TTC549 (cell line): ENCODE results near the gene MX2.
"Not testable (repeated sequence)": the region's sequence is repeated elsewhere in the genome, so short reads cannot be mapped to it uniquely, and the experiment has no call there.

Source experiments
- FAIRE-seq: peaks from 2 replicates; lab custom pipeline; 2012; peaks lifted over from hg19 to GRCh38; lab: Jason Lieb, UNC

The MX2 gene

DNA sequence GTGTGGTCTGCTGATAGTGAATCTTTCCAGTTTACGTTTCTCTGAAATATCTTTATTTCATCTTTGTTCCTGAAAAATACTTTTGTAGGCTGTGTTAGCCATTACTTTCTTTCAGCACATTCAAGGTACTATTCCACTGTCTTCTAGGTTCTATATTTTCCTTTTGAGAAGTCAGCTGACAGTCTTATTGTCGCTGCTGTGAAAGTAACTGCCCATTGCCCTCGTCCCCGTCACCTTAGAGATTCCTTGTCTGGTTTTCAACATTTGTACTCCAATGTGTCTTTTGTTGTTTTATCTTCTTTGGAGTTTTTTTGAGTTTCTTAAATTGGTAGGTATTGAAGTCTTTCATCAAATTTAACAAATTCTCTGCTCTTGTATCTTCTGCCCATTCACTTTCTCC is 19.8 kb upstream of the MX2 start:
- no peak for FAIRE-seq

DNA sequence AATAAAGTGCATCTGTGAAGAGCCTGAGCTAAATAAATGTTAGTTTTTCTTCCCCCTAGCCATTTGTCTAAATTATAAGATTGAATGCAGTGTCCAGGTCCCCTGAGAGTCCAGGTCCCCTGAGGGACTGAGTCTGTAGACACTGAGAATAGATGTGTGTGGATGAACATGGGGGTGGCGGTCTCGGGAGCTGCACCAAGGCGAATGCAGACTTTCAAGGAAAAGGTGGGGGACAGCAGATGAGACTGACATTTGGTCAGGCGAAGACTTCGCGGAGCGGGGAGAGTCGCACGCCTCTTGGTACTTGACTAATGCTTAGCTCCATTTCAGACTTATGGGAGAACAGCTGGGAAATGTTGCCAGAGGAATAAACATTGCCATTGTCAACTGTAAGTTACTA is 17.7 kb upstream of the MX2 start:
- no peak for FAIRE-seq

DNA sequence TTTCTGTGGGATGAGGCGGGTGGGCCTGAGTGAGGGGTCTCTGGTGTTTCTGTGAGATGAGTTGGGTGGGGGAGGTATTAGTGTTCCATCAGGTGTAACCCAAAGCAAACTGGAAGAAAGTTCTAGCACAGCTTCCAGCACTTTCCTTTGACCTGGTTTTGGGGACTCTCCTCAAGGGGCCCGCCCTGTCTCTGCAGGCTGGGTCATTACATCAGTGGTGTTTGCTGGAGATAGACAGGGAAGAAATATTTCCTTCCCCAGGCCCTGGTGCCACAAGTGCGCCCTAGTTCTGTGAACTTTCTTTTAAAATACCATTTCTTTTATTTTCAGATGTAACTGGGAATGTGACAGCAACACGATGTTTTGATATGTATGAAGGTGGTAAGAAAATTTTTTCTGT is 16.5 kb upstream of the MX2 start:
- no peak for FAIRE-seq

DNA sequence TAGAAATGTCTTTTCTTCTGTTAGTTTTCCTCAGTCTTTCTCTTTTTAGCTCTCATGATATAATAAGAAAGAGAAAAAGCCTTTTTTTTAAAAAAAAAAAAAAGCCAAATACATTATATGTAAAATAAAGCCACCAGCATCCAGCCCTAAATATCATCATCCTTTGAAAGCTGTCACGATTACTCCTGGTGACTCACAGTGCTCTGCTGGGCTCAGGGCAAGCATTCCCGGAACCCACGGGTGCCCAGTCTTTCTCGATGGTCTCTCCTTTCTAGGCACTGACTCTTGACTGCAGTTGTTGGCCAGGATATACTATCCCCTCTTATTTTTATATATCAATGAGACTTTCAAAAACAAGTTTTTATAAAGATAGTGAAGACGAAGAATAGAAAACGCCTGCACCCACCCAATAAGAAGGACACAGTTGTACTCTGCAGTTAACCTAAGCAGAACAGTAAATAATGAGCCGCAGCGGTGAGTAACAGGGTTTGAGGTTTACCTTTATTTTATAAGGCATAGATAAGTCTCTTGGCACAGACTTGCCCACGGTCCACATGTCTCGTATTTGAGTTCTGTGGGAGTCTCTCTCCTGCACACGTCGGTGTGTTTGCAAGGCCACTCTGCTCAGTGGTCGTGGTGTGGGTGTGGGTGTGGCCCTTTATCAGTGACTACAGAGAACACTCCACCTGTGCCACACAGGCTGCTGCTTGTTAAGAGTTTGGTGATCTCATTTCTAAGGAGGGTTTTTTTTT is 15.7 kb upstream of the MX2 start:
- FAIRE-seq = no peak

DNA sequence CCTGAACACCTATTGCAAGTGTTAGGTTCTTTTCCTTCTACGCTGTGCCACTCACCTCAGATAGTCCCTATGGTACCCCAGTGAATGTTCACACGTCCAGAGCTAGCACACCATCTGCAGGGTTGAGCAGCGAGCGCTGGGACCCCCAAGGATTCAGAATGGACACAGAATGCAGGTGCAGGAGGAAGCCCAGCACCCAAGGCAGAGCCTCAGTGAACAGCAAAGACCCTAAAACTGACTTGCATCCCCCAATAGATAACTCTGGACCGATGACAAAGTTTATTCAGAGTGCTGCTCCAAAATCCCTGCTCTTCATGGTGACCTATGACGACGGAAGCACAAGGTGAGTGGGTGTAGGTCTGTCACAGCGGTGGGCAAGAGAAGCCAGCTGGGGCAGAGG is 15.1 kb upstream of the MX2 start:
- FAIRE-seq = no peak

DNA sequence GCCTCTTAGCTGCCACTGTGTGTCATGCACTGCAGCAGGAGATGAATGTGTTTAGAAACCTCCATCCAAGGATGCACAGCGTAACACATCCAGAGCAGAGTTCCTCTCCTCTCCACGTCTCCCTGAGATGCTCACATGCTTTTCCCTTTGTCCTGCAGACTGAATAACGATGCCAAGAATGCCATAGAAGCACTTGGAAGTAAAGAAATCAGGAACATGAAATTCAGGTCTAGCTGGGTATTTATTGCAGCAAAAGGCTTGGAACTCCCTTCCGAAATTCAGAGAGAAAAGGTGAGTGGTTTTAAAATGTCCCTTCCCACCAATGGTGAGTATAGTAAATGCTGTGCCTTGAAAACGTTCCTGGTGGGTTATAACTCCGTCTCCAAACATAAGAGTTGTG is 13.4 kb upstream of the MX2 start:
- no peak for FAIRE-seq

DNA sequence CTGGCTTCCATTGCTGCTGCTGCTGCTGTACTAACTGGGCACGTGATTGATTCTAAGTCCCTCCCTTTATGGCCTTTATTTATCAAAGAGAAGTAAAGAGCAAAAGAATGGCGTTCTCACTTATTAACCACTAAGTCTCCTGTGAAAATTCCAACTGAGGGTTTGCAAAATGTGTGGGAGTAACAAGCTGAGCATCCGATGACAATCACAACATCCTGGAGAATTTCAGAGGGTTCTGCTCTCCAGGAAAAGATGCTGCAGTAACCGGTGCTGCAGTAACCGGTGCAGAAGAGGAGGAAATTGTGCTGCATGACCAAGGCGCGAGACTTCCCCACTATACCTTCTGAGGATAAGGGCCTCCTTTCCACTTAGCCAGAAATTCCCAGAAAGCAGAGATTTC is 12.7 kb upstream of the MX2 start:
- FAIRE-seq = no peak

DNA sequence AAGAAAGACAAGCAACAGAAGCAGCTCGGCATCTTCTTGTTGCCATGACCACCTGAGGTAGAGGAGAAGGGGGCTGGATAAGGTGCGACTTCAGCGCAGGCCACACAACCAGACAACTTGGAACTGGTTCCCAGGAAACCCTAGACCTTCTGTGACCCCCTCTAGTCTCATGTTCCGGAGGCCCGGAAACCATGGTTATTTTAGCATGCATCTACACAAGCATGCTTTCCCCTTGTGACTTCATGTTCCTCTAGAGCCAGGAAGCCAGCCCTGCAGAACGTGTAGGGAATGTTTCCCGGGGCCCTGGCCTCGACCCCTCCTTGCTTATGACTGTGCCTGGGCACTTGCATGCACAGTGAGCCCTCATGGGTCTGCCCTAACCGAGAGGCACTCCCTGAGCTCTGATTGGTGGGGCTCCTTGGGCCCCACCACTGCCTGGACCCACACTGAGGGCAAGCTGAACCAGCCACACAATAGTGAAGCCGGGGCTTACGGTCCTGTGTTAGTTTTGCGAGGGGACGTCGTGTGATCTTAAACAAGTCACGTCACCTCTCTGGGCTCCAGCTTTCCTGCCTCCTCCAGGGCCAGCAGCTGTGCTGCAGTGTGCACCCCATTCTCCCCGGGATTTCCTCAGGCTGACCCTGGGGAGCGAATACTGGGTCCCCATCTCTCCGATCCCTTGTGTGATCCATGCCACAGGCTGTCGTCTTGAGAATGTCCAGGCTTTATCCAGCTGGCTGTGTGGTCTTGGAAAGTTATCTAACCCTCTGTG is 12.0 kb upstream of the MX2 start:
- no peak for FAIRE-seq

DNA sequence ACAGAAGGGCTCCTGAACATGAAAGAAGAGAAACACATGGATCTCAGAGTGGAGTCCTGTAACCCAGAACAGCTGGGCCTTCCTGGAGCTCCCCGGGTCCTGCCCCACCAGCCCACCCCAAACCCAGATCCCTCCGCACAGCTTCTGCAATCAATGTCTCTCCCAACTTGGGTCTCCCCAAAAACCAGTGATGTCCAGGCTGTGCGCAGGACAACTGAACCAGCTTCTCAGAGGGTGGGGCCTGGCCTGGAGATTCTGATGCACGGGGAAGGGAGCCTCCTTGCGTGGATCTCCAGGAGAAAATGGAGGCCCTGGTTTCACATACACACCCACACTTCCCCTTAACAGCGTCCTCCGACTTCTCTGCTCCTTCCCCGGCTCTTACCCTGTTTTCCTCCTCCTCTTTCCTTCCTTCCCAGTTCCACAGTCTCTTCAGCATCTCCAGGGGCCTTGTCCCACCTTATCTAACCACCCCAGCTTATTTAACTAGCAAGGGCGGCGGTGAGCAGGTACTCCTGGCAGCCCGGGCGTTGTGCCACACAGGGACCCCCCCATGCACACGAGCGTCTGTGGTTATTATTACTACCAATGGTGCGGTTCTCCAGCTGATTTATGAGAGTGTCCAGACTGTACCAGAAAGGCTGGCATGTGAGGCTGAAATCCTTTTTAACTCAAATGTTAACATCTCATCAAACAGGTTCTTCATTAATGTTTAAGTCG is 11.2 kb upstream of the MX2 start:
- no peak for FAIRE-seq

DNA sequence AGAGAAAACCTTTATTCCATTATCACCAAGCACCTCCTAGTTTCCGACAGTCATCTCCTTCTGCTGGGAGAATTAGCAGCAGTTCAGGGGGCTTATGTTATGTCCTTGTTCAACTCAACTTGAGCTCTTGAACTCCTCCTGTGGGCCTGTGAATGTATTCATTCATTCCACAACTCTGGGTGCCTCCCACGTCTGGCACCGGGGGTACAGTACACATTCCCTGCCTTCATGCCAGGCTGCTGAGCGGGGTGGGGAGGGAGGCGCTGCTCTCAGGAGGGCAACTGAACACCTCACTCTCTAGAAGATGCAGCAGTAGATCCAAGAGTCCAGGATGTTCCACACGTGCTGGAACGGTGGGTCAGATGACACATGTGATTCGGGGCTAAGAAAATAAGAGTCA is 4.3 kb upstream of the MX2 start:
- FAIRE-seq = no peak

DNA sequence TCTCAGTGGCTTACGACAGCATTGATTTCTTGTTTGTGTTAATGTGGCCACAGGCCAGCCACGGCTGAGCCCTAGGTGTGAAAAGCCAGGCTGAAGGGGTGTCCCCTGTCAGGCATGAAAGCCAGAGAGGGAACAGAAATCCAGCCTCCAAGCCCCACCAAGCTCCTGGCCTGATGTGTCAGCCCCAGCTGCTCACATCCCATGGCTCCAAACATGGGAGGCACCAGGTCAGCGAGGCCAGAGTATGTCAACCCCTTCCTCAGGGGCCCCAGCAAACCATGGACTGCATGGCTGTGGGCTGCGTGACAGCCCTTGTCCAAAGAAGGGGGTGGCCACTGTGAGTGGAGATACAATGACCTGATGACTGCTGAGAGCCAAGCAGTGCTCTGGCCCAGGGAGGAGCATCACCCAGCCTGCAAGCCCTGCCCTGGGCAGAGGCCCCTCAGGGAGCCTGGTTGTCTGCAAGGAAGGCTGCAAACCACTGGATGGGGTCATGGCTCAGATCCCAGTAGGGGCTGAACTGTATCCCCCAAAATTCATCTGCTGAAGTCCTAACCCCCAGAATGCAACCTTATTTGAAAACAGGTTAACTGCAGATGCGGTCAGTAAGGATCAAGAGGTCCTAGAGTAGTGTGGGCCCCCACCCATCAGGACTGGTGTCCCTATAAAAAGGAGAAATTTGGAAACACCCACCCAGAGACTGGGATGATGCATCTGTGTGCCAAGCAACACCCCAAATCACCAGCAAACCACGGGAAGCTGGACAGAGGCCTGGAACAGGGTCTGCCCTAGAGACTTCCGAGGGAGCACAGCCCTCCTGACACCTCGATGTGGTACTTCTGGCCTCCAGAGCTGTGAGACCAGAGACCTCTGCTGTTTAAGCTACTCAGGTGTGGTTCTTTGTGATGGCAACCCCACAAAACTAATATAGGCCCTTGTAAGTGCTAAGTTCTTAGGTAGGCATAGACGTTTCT is 3.3 kb upstream of the MX2 start:
- no peak for FAIRE-seq

DNA sequence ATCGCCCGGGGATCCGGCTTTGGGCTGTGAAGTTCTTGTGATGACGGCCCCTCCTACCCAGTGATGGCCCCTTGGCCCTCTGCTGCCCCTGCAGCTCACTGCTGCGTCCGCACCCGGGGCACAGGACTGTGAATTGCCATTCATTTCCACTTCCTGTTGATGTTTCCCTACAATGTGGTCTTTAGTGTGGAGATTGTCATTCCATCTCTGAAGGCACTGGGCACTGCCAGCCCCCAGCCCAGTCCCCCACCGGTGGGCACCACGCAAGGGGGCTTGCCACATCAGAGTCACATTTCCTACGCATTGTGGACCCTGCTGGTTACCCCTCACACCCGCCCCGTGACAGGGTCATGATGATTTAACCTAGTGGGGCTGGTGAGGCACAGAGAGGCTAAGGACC is 2.5 kb upstream of the MX2 start:
- no peak for FAIRE-seq

DNA sequence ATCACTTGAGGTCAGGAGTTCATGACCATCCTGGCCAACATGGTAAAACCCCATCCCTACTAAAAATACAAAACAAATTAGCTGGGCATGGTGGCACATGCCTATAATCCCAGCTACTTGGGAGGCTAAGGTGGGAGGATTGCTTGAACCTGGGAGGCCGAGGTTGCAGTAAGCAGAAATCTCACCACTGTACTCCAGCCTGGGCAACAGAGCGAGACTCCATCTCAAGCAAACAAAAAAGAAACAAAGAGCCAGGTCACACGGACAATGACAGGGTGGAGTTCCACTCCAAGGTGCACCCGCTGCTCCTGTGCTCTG is 2.1 kb upstream of the MX2 start:
- not testable (repeated sequence) for FAIRE-seq

DNA sequence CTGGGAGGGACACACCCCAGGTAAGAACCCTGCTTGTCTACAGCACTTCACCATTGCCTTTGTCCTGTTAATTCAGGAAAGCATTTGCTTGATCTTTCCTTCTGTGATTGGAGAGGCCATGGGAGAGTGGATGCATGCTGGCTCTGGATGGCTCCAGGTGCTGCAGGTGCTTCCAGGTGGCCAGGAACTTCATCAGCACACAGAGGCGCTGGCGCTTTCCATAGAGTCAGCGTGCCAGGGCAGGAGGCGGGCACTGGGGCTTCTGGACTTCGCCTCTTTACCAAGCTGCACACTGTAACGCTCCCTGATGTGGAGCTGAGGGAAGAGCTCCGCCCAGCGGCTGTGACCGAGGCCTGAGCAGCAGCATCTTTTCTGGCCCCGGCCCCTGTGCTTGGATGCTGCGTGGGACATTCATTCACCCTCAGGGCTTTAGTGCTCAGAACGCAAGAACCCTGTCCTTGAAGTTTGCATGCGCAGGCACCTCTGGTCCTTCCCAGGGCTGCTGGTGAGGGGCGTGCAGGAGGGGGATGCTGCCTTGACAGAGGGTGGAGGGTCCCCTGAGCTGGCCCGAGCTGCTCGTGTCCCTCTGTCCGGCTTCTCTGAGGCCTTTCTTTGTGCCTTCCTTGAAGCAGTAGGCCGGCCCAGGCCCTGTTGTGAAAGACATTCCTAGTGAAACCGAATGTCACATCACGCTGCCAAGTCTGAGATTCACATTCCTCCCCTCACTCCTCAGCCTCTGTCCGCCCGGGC is 1.6 kb upstream of the MX2 start:
- no peak for FAIRE-seq

DNA sequence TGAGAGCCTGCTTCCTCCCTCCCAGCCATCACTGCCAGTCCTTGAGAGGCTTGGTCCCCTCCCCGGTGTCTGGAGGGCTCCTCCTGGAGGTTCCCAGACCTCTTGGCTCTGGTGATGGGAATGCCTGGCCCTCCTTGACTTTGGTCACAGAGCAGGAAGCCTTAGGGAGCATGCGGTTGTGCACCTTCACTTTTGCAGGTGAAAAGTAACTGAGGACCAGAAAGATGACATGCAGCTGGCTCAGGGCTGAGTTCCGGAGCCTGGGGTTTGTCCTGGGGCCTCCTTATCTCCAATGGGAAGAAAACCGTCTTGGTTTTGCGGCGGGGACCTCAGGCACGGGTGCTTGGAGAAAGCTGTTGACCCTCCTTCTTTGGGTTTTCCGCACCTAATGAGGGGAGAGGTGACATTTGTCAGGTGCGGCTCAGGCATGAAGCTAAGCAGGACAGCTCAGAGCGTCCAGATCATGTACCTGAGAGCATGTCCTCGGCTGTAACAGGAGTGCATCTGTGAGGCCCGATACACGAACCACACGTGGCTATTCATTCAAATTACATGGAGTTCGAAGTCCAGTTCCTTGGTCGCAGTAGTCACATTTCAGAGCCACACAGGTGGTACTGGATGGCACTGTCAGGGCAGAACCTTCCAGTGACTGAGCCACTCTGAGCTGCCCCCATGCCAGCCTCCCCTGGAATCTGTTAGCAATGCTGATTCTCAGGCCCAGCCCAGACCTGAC is 608 bp upstream of the MX2 start:
- no peak for FAIRE-seq

DNA sequence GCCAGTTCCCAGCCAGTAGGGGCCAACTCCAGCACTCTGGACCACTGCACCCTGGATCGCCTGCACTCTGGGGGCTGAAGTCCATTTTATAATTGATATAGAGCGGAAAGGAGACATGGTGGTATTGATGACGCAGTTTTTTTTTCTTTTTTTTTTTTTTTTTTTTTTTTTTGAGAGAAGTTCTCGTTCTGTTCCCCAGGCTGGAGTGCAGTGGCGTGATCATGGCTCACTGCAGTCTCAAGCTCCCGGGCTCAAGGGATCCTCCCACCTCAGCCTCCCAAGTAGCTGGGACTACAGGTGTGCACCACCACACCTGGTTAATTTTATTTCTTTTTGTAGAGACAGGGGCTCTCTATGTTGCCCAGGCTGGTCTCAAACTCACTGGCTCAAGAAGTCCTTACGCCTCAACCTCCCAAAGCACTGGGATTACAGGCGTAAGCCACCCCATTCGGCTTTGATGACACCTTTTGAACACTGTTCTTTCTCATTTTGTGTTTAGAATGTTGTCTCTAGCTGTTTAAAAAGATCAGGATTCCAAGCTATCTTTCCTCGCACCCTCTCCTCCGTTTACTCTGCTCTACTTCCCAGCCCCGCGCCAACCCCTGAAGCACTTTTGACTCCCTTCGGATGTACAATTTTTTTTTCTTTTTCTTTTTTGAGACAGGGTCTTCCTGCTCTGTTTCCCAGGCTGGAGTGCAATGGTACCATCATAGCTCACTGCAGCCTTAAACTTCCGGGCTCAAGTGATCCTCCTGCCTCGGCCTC is 960 bp downstream of the MX2 start:
- FAIRE-seq = no peak

DNA sequence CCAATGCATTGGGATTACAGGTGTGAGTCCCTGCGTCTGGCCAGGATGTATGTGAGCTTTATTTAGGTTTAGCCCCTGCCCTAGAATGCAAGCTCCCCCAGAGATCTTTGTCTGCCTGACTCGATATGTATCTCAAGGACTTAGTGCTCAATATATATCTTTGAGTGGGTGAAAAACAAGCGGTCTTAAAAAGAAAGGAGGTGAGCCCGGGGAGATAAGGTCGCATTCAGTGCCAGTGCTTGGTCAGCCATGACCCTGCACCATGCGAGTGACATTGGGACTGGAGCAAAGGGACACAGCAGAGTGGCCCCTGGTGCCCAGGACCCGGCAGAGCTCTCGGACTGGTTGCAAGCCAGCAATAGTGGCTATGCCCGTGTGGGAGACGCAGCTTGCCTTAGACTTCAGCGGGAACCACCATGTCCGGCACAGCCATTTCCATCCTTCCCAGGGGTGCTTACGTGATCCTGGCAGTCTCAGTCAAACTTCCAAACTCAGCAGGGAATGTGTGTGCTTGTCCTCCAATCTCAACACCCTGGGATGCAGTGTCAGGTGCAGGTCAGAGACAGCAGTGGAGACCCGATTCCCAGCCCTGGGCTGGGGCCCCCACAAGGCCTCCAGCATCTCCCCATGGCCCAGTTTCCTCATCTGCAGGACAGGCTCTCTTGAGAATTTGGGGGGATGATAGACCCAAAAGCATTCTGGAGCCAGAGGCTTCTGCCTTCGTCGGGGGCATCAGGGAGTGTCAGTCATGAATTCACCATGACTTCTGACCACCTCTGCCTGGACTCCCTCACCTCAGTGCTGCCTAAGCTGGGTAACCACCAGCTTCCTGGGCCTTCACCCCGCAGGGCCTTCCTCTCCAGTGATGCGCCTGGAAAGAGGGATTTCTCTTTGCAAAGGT is 1.8 kb downstream of the MX2 start:
- no peak for FAIRE-seq

DNA sequence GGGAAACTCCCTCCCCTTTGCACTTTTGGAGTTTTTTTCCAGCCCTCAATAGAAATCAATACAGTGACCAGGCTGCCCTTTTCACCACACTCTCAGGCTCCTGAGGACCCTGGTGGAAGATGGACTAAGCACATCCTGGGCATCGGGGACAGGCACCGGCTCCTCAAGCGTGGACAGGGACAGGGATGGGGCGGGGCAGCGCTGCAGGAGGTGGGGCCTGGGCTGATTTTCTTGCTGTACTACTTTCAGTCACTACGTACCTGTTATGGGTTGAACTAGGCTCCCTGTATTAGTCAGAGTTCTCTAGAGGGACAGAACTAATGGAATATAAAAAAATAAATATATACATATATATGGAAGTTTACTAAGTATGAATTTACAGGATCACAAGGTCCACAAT is 2.5 kb downstream of the MX2 start:
- FAIRE-seq = no peak
